DOHH2 (cell line): ENCODE measurements around the gene GAS2.

ENCODE experiments used
- CTCF ChIP-seq: fragments of 200-600 bp; sonication (generic); IDR thresholded peaks from one replicate; pipeline ENCODE4 v1.5.1; 2014; ENCODE audit warnings: antibody characterized with exemption, mild to moderate bottlenecking, low read depth, low read length; ENCODE audit not compliant: poor library complexity, severe bottlenecking
- EZH2phosphoT487 ChIP-seq: fragments of 200-600 bp; sonication (generic); IDR thresholded peaks from 2 replicates; pipeline ENCODE4 v1.6.1; 2017; ENCODE audit warnings: borderline replicate concordance, mild to moderate bottlenecking, antibody characterized with exemption, low read length, moderate library complexity, mixed read lengths

- TF ChIP-seq CTCF, result no peak
- TF ChIP-seq EZH2phosphoT487, result no peak
Measured at GRCh38 chr11:22779850-22780249, 113.4 kb downstream of the GAS2 start.
